SK-N-SH treated with all-trans-retinoic acid at 6 μM for 48 hours (cell line): ENCODE results near the gene MRM3.

Experiments used
- ATAC-seq: fragments of 200-7000 bp; cut with Tn5 transposase; 3 replicates; pipeline ENCODE4 v1.9.1; 2020; ENCODE audit warnings: mild to moderate bottlenecking, moderate library complexity
- ARNTL ChIP-seq: fragments of 450-650 bp; formaldehyde crosslinking; IDR thresholded peaks from 2 replicates; pipeline ENCODE4 v1.5.0; 2020; ENCODE audit warnings: low read depth, mild to moderate bottlenecking, moderate library complexity, borderline replicate concordance
- BACH2 ChIP-seq: fragments of 250-450 bp; sonication (Bioruptor Pico); IDR thresholded peaks from 2 replicates; pipeline ENCODE4 v1.9.0; 2021; ENCODE audit warnings: mild to moderate bottlenecking, borderline replicate concordance
- CREB5 ChIP-seq: fragments of 250-450 bp; sonication (Bioruptor Pico); IDR thresholded peaks from 2 replicates; pipeline ENCODE4 v1.5.1; 2020; ENCODE audit warnings: low read depth, mild to moderate bottlenecking, moderate library complexity
- CSDC2 ChIP-seq: fragments of 250-450 bp; sonication (Bioruptor Pico); IDR thresholded peaks from 2 replicates; pipeline ENCODE4 v1.5.0; 2020; ENCODE audit warnings: mild to moderate bottlenecking, moderate library complexity
- CSRNP3 ChIP-seq: fragments of 250-450 bp; sonication (Bioruptor Pico); IDR thresholded peaks from 2 replicates; pipeline ENCODE4 v1.5.1; 2021; ENCODE audit warnings: mild to moderate bottlenecking, moderate library complexity
- ESRRG ChIP-seq: fragments of 250-450 bp; sonication (Bioruptor Pico); IDR thresholded peaks from 2 replicates; pipeline ENCODE4 v1.6.1; 2021; ENCODE audit warnings: mild to moderate bottlenecking
- GLIS3 ChIP-seq: fragments of 250-450 bp; sonication (Bioruptor Pico); IDR thresholded peaks from 2 replicates; pipeline ENCODE4 v1.5.0; 2020; ENCODE audit warnings: mild to moderate bottlenecking, moderate library complexity
- ISL1 ChIP-seq: fragments of 250-450 bp; sonication (Bioruptor Pico); IDR thresholded peaks from 2 replicates; pipeline ENCODE4 v2.1.2; 2022; ENCODE audit warnings: mild to moderate bottlenecking, moderate library complexity
- OSR1 ChIP-seq: fragments of 250-450 bp; sonication (Bioruptor Pico); IDR thresholded peaks from 2 replicates; pipeline ENCODE4 v1.8.0; 2022; ENCODE audit warnings: moderate library complexity, mild to moderate bottlenecking, inconsistent platforms
- PATZ1 ChIP-seq: fragments of 250-450 bp; sonication (Bioruptor Pico); IDR thresholded peaks from 2 replicates; pipeline ENCODE4 v1.8.0; 2020; ENCODE audit warnings: mild to moderate bottlenecking, moderate library complexity, borderline replicate concordance
- POU6F1 ChIP-seq: fragments of 250-450 bp; sonication (Bioruptor Pico); IDR thresholded peaks from 2 replicates; pipeline ENCODE4 v1.8.0; 2021; ENCODE audit warnings: low read depth, mild to moderate bottlenecking, moderate library complexity, borderline replicate concordance
- PPARA ChIP-seq: fragments of 250-450 bp; sonication (Bioruptor Pico); IDR thresholded peaks from 2 replicates; pipeline ENCODE4 v1.5.0; 2020; ENCODE audit warnings: mild to moderate bottlenecking, borderline replicate concordance
- RARB ChIP-seq: fragments of 250-450 bp; sonication (Bioruptor Pico); IDR thresholded peaks from 2 replicates; pipeline ENCODE4 v1.8.0; 2021; ENCODE audit warnings: mild to moderate bottlenecking, moderate library complexity
- SNAI2 ChIP-seq: fragments of 250-450 bp; sonication (Bioruptor Pico); IDR thresholded peaks from 2 replicates; pipeline ENCODE4 v1.5.0; 2020; ENCODE audit warnings: mild to moderate bottlenecking, moderate library complexity
- TCF4 ChIP-seq: fragments of 250-450 bp; sonication (Bioruptor Pico); IDR thresholded peaks from 2 replicates; pipeline ENCODE4 v1.8.0; 2021; ENCODE audit warnings: mild to moderate bottlenecking, moderate library complexity, borderline replicate concordance
- TOX ChIP-seq: fragments of 250-450 bp; sonication (Bioruptor Pico); IDR thresholded peaks from 2 replicates; pipeline ENCODE4 v1.8.0; 2021; ENCODE audit warnings: mild to moderate bottlenecking, moderate library complexity, borderline replicate concordance
- TSHZ2 ChIP-seq: fragments of 250-450 bp; sonication (Bioruptor Pico); IDR thresholded peaks from 2 replicates; pipeline ENCODE4 v1.5.0; 2020; ENCODE audit warnings: mild to moderate bottlenecking, moderate library complexity
- ZC3H10 ChIP-seq: fragments of 250-450 bp; sonication (Bioruptor Pico); IDR thresholded peaks from 2 replicates; pipeline ENCODE4 v1.5.1; 2021; ENCODE audit warnings: mild to moderate bottlenecking, moderate library complexity
- ZFP3 ChIP-seq: fragments of 250-450 bp; sonication (Bioruptor Pico); IDR thresholded peaks from 2 replicates; pipeline ENCODE4 v1.5.0; 2020; ENCODE audit warnings: mild to moderate bottlenecking, moderate library complexity
- ZFP30 ChIP-seq: fragments of 450-650 bp; formaldehyde crosslinking; IDR thresholded peaks from 2 replicates; pipeline ENCODE4 v1.5.0; 2022; ENCODE audit warnings: mild to moderate bottlenecking, moderate library complexity
- ZNF565 ChIP-seq: fragments of 450-650 bp; formaldehyde crosslinking; conservative IDR thresholded peaks from 2 replicates; pipeline ENCODE4 v1.5.0; 2020; ENCODE audit warnings: low read depth, mild to moderate bottlenecking, moderate library complexity
- ZNF70 ChIP-seq: fragments of 450-650 bp; formaldehyde crosslinking; IDR thresholded peaks from 2 replicates; pipeline ENCODE4 v1.5.0; 2020; ENCODE audit warnings: mild to moderate bottlenecking, moderate library complexity

MRM3 gene

GRCh38 chr17:795276-795675 is 13.1 kb downstream of the MRM3 start:
- TF ChIP-seq ZNF565 (CRISPR knock-in tag) (no peak), POU6F1 (CRISPR knock-in tag) (no peak), ZC3H10 (no peak), ZNF70 (CRISPR knock-in tag) (no peak), ISL1 (CRISPR knock-in tag) (no peak), PPARA (CRISPR knock-in tag) (no peak), ZFP3 (CRISPR knock-in tag) (no peak), PATZ1 (CRISPR knock-in tag) (no peak), OSR1 (no peak), TCF4 (CRISPR knock-in tag) (no peak), RARB (CRISPR knock-in tag) (no peak), CSDC2 (CRISPR knock-in tag) (no peak), SNAI2 (CRISPR knock-in tag) (no peak), CSRNP3 (CRISPR knock-in tag) (no peak), ARNTL (no peak)
- ATAC-seq = no peak; the same call in 2 of the 3 replicates

- ATAC-seq = no peak
- TF ChIP-seq GLIS3 (CRISPR knock-in tag) (no peak), CSDC2 (CRISPR knock-in tag) (no peak), RARB (CRISPR knock-in tag) (no peak), SNAI2 (CRISPR knock-in tag) (no peak), ZNF565 (CRISPR knock-in tag) (no peak), ISL1 (CRISPR knock-in tag) (no peak), CSRNP3 (CRISPR knock-in tag) (no peak), TOX (CRISPR knock-in tag) (no peak), TCF4 (CRISPR knock-in tag) (no peak), ESRRG (CRISPR knock-in tag) (no peak), CREB5 (CRISPR knock-in tag) (no peak), BACH2 (CRISPR knock-in tag) (no peak), ZC3H10 (no peak), PPARA (CRISPR knock-in tag) (no peak), OSR1 (no peak), TSHZ2 (CRISPR knock-in tag) (no peak), ZNF70 (CRISPR knock-in tag) (no peak), PATZ1 (CRISPR knock-in tag) (no peak), ARNTL (no peak), ZFP30 (CRISPR knock-in tag) (no peak)
These were observed 13.6 kb downstream of the MRM3 start for GRCh38 chr17:795721-796120.
